Hepatocyte (in vitro differentiated cells): ENCODE measurements around the gene CFAP97.

Source experiments
- EZH2 ChIP-seq: fragments of 200-600 bp; sonication (generic); IDR thresholded peaks from 2 replicates; pipeline ENCODE4 v1.6.1; 2016; ENCODE audit warnings: antibody characterized with exemption, mild to moderate bottlenecking, borderline replicate concordance
- TF ChIP-seq, protein P1 (sequence below): fragments of 200-600 bp; sonication (generic); IDR thresholded peaks from 2 replicates; pipeline ENCODE4 v1.5.1; 2016; ENCODE audit warnings: antibody characterized with exemption, mild to moderate bottlenecking; ENCODE audit not compliant: poor library complexity

DNA sequence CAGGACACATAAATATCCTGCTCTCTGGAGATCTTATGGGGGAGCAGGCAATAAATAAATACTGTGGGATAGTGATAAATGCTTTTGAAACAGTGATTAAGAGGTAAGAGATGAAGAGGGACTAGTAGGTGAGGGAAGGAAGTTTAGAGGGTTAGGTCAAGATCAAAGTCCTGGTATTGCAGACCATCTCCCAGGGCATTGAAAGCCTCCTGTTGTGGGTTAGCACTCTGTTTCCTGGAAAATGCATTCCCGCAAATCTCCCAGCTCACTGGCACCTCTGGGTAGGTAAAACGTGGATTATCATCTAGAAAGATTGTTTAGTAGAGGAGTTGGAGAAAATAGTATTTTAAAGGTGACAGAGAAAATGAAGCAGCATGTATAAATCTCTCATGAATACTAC, 7.8 kb upstream of the CFAP97 start:
- TF ChIP-seq EZH2: no peak
- TF ChIP-seq, protein P1, sequence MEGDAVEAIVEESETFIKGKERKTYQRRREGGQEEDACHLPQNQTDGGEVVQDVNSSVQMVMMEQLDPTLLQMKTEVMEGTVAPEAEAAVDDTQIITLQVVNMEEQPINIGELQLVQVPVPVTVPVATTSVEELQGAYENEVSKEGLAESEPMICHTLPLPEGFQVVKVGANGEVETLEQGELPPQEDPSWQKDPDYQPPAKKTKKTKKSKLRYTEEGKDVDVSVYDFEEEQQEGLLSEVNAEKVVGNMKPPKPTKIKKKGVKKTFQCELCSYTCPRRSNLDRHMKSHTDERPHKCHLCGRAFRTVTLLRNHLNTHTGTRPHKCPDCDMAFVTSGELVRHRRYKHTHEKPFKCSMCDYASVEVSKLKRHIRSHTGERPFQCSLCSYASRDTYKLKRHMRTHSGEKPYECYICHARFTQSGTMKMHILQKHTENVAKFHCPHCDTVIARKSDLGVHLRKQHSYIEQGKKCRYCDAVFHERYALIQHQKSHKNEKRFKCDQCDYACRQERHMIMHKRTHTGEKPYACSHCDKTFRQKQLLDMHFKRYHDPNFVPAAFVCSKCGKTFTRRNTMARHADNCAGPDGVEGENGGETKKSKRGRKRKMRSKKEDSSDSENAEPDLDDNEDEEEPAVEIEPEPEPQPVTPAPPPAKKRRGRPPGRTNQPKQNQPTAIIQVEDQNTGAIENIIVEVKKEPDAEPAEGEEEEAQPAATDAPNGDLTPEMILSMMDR: no peak
